KBM-7 (cell line): Measurements from ENCODE around the gene QTRT2.

Source experiments
- DNase-seq: peaks from one replicate; pipeline ENCODE4 v3.0.0-alpha.2; 2015
- in situ Hi-C: fragments of 300-500 bp; cut with MboI; formaldehyde crosslinking; loops from 2 replicates; pipeline ENCODE4 v1.14.3; 2020; ENCODE audit warnings: low sequenced_read_pairs, low pct_unique_long_range_greater_than_20kb, mixed read lengths

Gene QTRT2

GRCh38 chr3:114056130-114057010 lies at the start of gene QTRT2, which contains the start of gene CCDC191:
Gene QTRT2 (plus strand): TSS chr3:114056737. CDS start chr3:114065258, 8,521 bp downstream.
Gene CCDC191 (minus strand): TSS chr3:114056526. CDS start chr3:114056466, 60 bp downstream.
- in situ Hi-C loops = no loop called here

GRCh38 chr3:114011059-114011797 lies 45.3 kb upstream of the QTRT2 start:
- in situ Hi-C loops = no loop called here

More at GRCh38 chr3:114056130-114057010, at the start of gene QTRT2, which contains the start of gene CCDC191:
- DNase-seq = peak; percentile 99

GRCh38 chr3:114014211-114014610 lies 42.3 kb upstream of the QTRT2 start:
- DNase-seq = no peak
- in situ Hi-C loops = no loop called here

More at GRCh38 chr3:114011059-114011797, 45.3 kb upstream of the QTRT2 start:
- peak; percentile 4 for DNase-seq

- in situ Hi-C loops = no loop called here
- no peak for DNase-seq
Observed at GRCh38 chr3:114019486-114019885, 37.1 kb upstream of the QTRT2 start.

- in situ Hi-C loops = no loop called here
- DNase-seq = no peak
Observed at GRCh38 chr3:114020907-114021306, 35.6 kb upstream of the QTRT2 start.

- in situ Hi-C loops = no loop called here
Observed at GRCh38 chr3:114022145-114022802, 34.3 kb upstream of the QTRT2 start.

GRCh38 chr3:114025451-114025850 lies 31.1 kb upstream of the QTRT2 start:
- in situ Hi-C loops = no loop called here
- DNase-seq = no peak

More at GRCh38 chr3:114022145-114022802, 34.3 kb upstream of the QTRT2 start:
- peak; percentile 3 for DNase-seq

- no peak for DNase-seq
- in situ Hi-C loops = no loop called here
Observed at GRCh38 chr3:114026331-114026730, 30.2 kb upstream of the QTRT2 start.

GRCh38 chr3:114033721-114034120 lies 22.8 kb upstream of the QTRT2 start:
- in situ Hi-C loops = no loop called here
- DNase-seq = no peak

- in situ Hi-C loops = no loop called here
- no peak for DNase-seq
Observed at GRCh38 chr3:114034211-114034610, 22.3 kb upstream of the QTRT2 start.

- in situ Hi-C loops = no loop called here
- no peak for DNase-seq
Observed at GRCh38 chr3:114034787-114035545, 21.6 kb upstream of the QTRT2 start.

- DNase-seq = no peak
- in situ Hi-C loops = no loop called here
Observed at GRCh38 chr3:114035896-114036295, 20.6 kb upstream of the QTRT2 start.

- DNase-seq = no peak
- in situ Hi-C loops = no loop called here
Observed at GRCh38 chr3:114043205-114043604, 13.3 kb upstream of the QTRT2 start.

GRCh38 chr3:114052216-114052615 lies 4.3 kb upstream of the QTRT2 start:
- DNase-seq = no peak
- in situ Hi-C loops = no loop called here

GRCh38 chr3:114057011-114057347 lies 442 bp downstream of the QTRT2 start:
- DNase-seq = no peak
- in situ Hi-C loops = no loop called here

- no peak for DNase-seq
- in situ Hi-C loops = no loop called here
Observed at GRCh38 chr3:114058646-114059045, 2.1 kb downstream of the QTRT2 start.

GRCh38 chr3:114060906-114061655 lies 4.5 kb downstream of the QTRT2 start:
- in situ Hi-C loops = no loop called here
- DNase-seq = no peak

- in situ Hi-C loops = no loop called here
- no peak for DNase-seq
Observed at GRCh38 chr3:114067804-114068203, 11.3 kb downstream of the QTRT2 start.
